Left lung (tissue), 10 donors: ENCODE data around the gene PRDX3. TPM values are rescaled to one million over a fixed set of nuclear protein-coding genes. Genes with fewer than 3 reads are reported as not detected.

Experiments
- ATAC-seq: fragments of 200-7000 bp; cut with Tn5 transposase; one replicate; pipeline ENCODE4 v1.9.1; 2020; ENCODE audit warnings: moderate library complexity
- DNase-seq, 4 donors: peaks; one replicate each; pipeline ENCODE4 v3.0.0-alpha.2; 2013 to 2020
- H3K27ac ChIP-seq, 2 donors: fragments of 200-600 bp; sonication (generic) in 1 of 2; one replicate each; pipeline versions ENCODE4 v1.5.0 to v1.8.0; 2020 to 2021
- H3K27me3 ChIP-seq, 2 donors: fragments of 200-600 bp; sonication (generic) in 1 of 2; one replicate each; pipeline versions ENCODE4 v1.5.0 to v1.8.0; 2020 to 2021
- H3K36me3 ChIP-seq, 2 donors: fragments of 200-600 bp; sonication (generic) in 1 of 2; one replicate each; pipeline versions ENCODE4 v1.5.0 to v1.8.0; 2020 to 2021
- H3K4me1 ChIP-seq, 2 donors: fragments of 200-600 bp; one replicate each; pipeline ENCODE4 v1.8.0; 2021
- H3K4me3 ChIP-seq, 2 donors: fragments of 200-600 bp; sonication (generic) in 1 of 2; one replicate each; pipeline versions ENCODE4 v1.5.0 to v1.8.0; 2020 to 2021; ENCODE audit warnings: mild to moderate bottlenecking in 1 of 2
- H3K9me3 ChIP-seq, 2 donors: fragments of 200-600 bp; sonication (generic) in 1 of 2; one replicate each; pipeline versions ENCODE4 v1.5.0 to v1.8.0; 2020 to 2021
- CTCF ChIP-seq, 2 donors: fragments of 200-600 bp; sonication (generic) in 1 of 2; IDR thresholded peaks; one replicate each; pipeline versions ENCODE4 v1.5.0 to v1.8.0; 2021; ENCODE audit warnings: antibody characterized with exemption in 2 of 2
- intact Hi-C, 2 donors: fragments of 100-400 bp; cut with DNase I; formaldehyde crosslinking; loops; one replicate each; pipeline versions ENCODE4 v1.11.2 to v1.14.2; 2022
- polyA plus RNA-seq, 6 donors: library from polyadenylated mRNA; unstranded; fragments of 120-200 nt; gene quantifications; one replicate each; pipeline ENCODE4 v1.2.1, GENCODE V29; 2013; ENCODE audit not compliant: insufficient read length in 6 of 6
- total RNA-seq, 2 donors: library from RNA; stranded (reverse); fragmentation: NEBNext Ultra II Directional; extraction: Animal tissue kit (Norgen Biotek cat#: 25700); gene quantifications; one replicate each; pipeline ENCODE4 v1.2.1, GENCODE V29; 2021
- donor health status: DM: no; HTN: yes; CAD: no.
- donor health status: DM: no; HTN: no; CAD: no.

Gene PRDX3
- total and polyA plus RNA-seq, 8 donors, result 122 to 209 (median 183) TPM

GRCh38 chr10:119132521-119133345 lies 45.9 kb downstream of the PRDX3 start:
- Histone ChIP-seq H3K27me3 (no peaks in the 10 kb centered on the region), H3K9me3 (no peaks in the 10 kb centered on the region), H3K36me3 (peaks cover 0 to 32% of the 10 kb centered on the region in 2 donors), H3K27ac (peak overlapping the region; percentile 63 to 90), H3K4me3 (no peak overlapping the region), H3K4me1 (peaks cover 15 to 72% of the 10 kb centered on the region in 2 donors)
- DNase-seq (no peak), ATAC-seq (no peak)
- TF ChIP-seq CTCF (IDR thresholded peaks at IDR 0.05), result no peak
- intact Hi-C loops, result no loop called here

GRCh38 chr10:119131512-119132240 lies 46.9 kb downstream of the PRDX3 start:
- TF ChIP-seq CTCF (IDR thresholded peaks at IDR 0.05), result no peak
- ATAC-seq (peak; percentile 74), DNase-seq (peak in 2 of 4 donors; percentile 25 to 46)
- intact Hi-C loops, result no loop called here
- peaks cover 0 to 40% of the 10 kb centered on the region in 2 donors for H3K36me3 ChIP-seq
- peak overlapping the region; percentile 7 to 24 for H3K4me3 ChIP-seq
- H3K27me3 ChIP-seq, result no peaks in the 10 kb centered on the region
- H3K4me1 ChIP-seq, result peaks cover 15 to 72% of the 10 kb centered on the region in 2 donors
- no peaks in the 10 kb centered on the region for H3K9me3 ChIP-seq
- peak overlapping the region; percentile 63 to 90 for H3K27ac ChIP-seq

- H3K27ac ChIP-seq, result peak overlapping the region in 1 of 2 donors; percentile 90
- ATAC-seq, result no peak
- intact Hi-C loops, result no loop called here
- DNase-seq, result no peak
- H3K27me3 ChIP-seq, result no peaks in the 10 kb centered on the region
- no peaks in the 10 kb centered on the region for H3K9me3 ChIP-seq
- peaks cover 15 to 55% of the 10 kb centered on the region in 2 donors for H3K4me1 ChIP-seq
- no peak for TF ChIP-seq CTCF (IDR thresholded peaks at IDR 0.05)
- no peak overlapping the region for H3K4me3 ChIP-seq
- H3K36me3 ChIP-seq, result peaks cover 0 to 60% of the 10 kb centered on the region in 2 donors
These were observed 48.9 kb downstream of the PRDX3 start for GRCh38 chr10:119129721-119130120.

- H3K4me3 ChIP-seq, result no peak overlapping the region
- H3K27me3 ChIP-seq, result no peaks in the 10 kb centered on the region
- intact Hi-C loops, result no loop called here
- ATAC-seq, result no peak
- no peak for TF ChIP-seq CTCF (IDR thresholded peaks at IDR 0.05)
- no peak for DNase-seq
- H3K27ac ChIP-seq, result no peak overlapping the region
- H3K4me1 ChIP-seq, result peaks cover 9 to 18% of the 10 kb centered on the region in 2 donors
- H3K9me3 ChIP-seq, result no peaks in the 10 kb centered on the region
- peaks cover 0 to 82% of the 10 kb centered on the region in 2 donors for H3K36me3 ChIP-seq
These were observed 52.7 kb downstream of the PRDX3 start for GRCh38 chr10:119125942-119126341.

GRCh38 chr10:119120875-119121274 lies 57.7 kb downstream of the PRDX3 start:
- H3K27ac ChIP-seq, result peak overlapping the region in 1 of 2 donors; percentile 11
- peaks cover 0 to 91% of the 10 kb centered on the region in 2 donors for H3K36me3 ChIP-seq
- intact Hi-C loops, result no loop called here
- DNase-seq (no peak), ATAC-seq (no peak)
- no peaks in the 10 kb centered on the region for H3K4me1 ChIP-seq
- H3K27me3 ChIP-seq, result no peaks in the 10 kb centered on the region
- H3K4me3 ChIP-seq, result no peak overlapping the region
- TF ChIP-seq CTCF (IDR thresholded peaks at IDR 0.05), result no peak
- H3K9me3 ChIP-seq, result no peaks in the 10 kb centered on the region
